BJ (cell line): ENCODE results near the gene UBE2L5. TPM values are rescaled to one million over a fixed set of nuclear protein-coding genes. Genes with fewer than 3 reads are reported as not detected.
"Not testable (repeated sequence)": the region's sequence is repeated elsewhere in the genome, so short reads cannot be mapped to it uniquely, and the experiment has no call there.

ENCODE experiments used
- CTCF ChIA-PET: fragments of 350-600 bp; formaldehyde crosslinking; extraction: SDS; loops from one replicate; lab custom pipeline; 2021; ENCODE audit warnings: antibody characterized with exemption, inconsistent platforms; lab: Yijun Ruan, JAX
- POLR2A ChIA-PET: fragments of 300-600 bp; sonication (Branson Sonifier 250); formaldehyde crosslinking; extraction: SDS; loops from one replicate; lab custom pipeline; 2021; ENCODE audit warnings: antibody characterized with exemption; lab: Charles Lee
- DNase-seq: peaks from one replicate; pipeline ENCODE4 v3.0.0-alpha.2; 2011; ENCODE audit warnings: low read depth
- H3K27me3 ChIP-seq: 2 replicates; pipeline ENCODE4 v1.6.0; 2011; ENCODE audit warnings: low read length; ENCODE audit not compliant: control insufficient read depth, insufficient read depth
- H3K36me3 ChIP-seq: 2 replicates; pipeline ENCODE4 v1.5.1; 2011; ENCODE audit warnings: low read length; ENCODE audit not compliant: control insufficient read depth, insufficient read depth
- H3K4me3 ChIP-seq: 2 replicates; pipeline ENCODE4 v1.5.1; 2011; ENCODE audit warnings: low read depth, mild to moderate bottlenecking, control low read depth, low read length
- polyA plus RNA-seq: library from polyadenylated mRNA; depleted of rRNA; stranded (reverse); fragments of >200 nt; gene quantifications from 2 replicates; pipeline ENCODE4 v1.2.3, GENCODE V29; 2011
- TF ChIP-seq, protein P1 (sequence below): IDR thresholded peaks from 2 replicates; pipeline ENCODE4 v1.5.1; 2011; ENCODE audit warnings: low read depth, mild to moderate bottlenecking, control low read depth, inconsistent platforms, low read length, moderate library complexity; ENCODE audit not compliant: insufficient read depth

UBE2L5 gene
- polyA plus RNA-seq, 1 experiment, result not detected

DNA sequence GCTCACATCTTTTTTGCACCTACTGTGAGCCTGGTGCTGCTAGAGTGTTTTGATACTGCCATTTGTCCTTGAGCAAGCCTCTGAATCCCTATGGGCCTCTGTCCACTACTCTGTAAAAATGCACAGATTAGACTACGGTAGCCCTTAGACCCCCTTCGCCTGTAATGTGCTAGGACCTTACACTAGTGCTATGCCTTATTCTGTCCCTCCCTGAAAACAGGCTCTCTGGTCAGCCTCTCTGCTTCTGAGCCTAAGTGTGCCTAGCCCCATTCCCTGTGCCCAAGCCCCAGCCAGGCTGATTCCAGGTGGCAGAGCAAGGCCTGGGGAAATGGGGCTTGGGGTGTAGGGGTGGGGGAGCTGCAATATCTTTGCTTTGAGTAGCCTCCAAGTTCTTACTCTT lies 32.7 kb downstream of the UBE2L5 start:
- TF ChIP-seq, protein P1, sequence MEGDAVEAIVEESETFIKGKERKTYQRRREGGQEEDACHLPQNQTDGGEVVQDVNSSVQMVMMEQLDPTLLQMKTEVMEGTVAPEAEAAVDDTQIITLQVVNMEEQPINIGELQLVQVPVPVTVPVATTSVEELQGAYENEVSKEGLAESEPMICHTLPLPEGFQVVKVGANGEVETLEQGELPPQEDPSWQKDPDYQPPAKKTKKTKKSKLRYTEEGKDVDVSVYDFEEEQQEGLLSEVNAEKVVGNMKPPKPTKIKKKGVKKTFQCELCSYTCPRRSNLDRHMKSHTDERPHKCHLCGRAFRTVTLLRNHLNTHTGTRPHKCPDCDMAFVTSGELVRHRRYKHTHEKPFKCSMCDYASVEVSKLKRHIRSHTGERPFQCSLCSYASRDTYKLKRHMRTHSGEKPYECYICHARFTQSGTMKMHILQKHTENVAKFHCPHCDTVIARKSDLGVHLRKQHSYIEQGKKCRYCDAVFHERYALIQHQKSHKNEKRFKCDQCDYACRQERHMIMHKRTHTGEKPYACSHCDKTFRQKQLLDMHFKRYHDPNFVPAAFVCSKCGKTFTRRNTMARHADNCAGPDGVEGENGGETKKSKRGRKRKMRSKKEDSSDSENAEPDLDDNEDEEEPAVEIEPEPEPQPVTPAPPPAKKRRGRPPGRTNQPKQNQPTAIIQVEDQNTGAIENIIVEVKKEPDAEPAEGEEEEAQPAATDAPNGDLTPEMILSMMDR, result no peak
- ChIA-PET POLR2A (no interaction called here), CTCF (no interaction called here)
- Histone ChIP-seq H3K36me3 (no peaks in the 10 kb centered on the region), H3K4me3 (no peak overlapping the region), H3K27me3 (no peaks in the 10 kb centered on the region)
- no peak for DNase-seq

DNA sequence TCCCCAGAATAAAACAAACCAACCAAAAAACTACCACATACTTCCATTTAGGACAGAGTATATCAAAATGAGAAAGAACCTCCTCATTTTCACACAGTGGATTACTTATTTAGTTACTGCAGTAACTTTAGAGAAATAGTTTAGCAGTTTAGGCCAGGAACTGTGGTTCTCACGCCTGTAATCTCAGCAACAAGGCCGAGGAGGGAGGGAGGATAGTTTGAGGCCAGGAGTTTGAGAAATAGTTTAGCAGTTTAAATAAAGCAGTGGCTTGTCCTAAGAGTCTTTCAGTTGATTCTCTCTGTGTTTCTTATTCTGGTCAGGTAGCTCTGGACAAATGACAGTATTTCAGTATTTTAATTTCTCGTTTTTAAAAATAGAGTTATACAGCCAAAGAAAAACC lies 34.0 kb downstream of the UBE2L5 start:
- no peak for DNase-seq
- CTCF ChIA-PET, result interaction anchor here (1.0 to 1.2 kb wide), 2 partner anchors 10 to 324 kb away, joined by 3 read pairs; no protein-coding TSS in a partner anchor
- no peak overlapping the region for H3K4me3 ChIP-seq
- H3K27me3 ChIP-seq, result no peaks in the 10 kb centered on the region
- POLR2A ChIA-PET, result no interaction called here
- H3K36me3 ChIP-seq, result no peaks in the 10 kb centered on the region
- TF ChIP-seq, protein P1, result no peak

DNA sequence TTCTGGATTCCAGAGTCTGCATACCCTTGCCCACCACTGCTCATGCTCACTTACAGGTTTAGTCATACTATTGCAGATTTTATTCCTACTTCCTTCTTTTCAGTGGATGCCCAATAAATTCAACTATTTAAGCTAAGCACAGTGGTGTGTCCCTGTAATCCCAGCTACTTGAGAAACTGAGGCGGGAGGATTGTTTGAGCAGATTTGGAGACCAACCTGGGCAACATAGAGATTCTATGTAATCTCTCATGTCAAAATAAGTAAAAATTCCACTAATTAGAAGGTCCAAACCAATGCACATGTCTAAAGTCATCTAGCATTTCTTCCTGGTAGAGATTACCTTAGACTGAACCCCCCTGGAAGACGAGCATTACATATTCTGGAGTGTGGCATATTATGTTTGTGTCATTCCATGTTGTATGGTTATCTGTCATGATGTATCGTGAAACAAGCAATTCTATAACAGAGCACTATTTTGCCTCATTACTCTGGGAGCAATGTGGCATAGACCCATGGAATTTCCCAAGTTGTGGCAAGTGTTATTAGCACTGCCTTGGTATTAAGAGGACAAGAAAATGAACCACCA lies 35.1 kb downstream of the UBE2L5 start:
- Histone ChIP-seq H3K27me3 (no peaks in the 10 kb centered on the region), H3K4me3 (no peak overlapping the region), H3K36me3 (no peaks in the 10 kb centered on the region)
- TF ChIP-seq, protein P1, result no peak
- CTCF ChIA-PET, result interaction anchor here (1.2 kb wide), 1 partner anchor 11 kb away, joined by 3 read pairs; no protein-coding TSS in a partner anchor
- DNase-seq, result no peak
- POLR2A ChIA-PET, result no interaction called here

DNA sequence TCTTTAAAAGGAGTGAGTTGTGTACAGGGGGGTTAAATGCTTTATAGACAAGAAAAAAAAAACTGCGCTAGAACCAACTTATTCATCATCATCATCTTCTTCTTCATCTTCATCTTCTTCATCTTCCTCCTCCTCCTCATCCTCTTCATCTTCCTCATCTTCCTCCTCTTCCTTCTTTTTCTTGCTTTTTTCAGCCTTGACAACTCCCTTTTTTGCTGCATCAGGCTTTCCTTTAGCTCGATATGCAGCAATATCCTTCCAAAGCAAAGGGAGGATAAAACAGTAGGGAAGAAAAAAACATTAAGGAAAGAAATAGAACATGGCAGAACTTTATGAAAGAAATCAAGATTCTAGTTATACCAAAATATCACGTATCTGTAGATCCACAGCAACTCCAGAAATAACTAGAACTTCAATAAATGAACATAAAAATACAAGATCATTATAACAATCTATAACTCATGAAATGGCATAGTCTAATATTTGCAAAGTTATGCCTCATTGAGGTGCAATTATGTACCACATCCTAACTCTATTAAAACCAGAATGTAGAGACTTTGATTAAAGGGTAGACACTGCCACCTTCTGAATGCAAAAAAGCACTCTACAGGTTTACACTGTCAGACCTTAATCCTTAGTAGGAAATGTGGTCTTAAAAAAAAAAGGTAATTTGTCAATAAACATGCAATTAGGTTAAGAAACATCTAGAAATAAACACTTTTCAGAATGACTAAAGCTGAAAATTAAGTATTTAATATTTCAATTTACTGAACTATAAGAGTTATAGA lies 39.2 kb downstream of the UBE2L5 start:
- not testable (repeated sequence) for DNase-seq, H3K4me3 ChIP-seq, H3K27me3 ChIP-seq, H3K36me3 ChIP-seq
- TF ChIP-seq, protein P1, result peak; percentile 57
- CTCF ChIA-PET, result interaction anchor here (0.6 to 2.2 kb wide), 9 partner anchors 53 to 583 kb away, joined by 3 to 24 read pairs (median 4); no protein-coding TSS in a partner anchor
- POLR2A ChIA-PET, result interaction anchor here (1.3 kb wide), 1 partner anchor 336 kb away, joined by 3 read pairs; no protein-coding TSS in a partner anchor

DNA sequence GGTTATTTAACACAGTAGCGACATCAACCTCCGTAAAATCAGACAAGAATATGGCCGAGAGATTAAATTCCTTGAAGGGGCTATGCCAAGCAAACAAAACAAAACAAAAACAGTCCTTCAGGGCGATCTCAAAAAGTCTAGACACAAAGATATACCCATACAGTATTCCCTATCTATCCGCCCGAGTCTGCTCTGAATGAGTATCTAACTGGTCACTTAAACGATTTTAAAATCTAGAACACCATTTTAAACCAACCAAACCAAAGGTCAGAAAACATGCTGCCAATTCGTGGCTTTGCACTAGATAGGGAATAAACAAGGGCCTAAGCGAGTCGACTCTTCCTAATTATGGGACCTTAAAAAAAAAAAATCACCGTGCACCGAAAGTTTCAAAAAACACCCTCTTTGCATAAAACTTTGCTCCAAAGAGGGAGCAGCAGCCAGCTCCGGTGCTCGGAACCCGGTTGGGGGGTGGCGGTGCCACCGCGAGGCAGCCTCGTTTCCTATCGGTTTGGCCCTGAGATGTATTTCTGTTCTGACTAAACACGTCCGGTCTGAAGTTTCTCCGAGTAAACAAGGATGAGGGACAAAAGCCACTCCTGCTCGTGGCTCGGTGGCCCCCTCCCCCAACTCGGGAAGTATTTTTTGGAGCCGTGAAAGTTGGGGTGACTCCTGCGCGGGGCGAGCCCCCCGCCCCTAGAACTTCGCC lies 41.6 kb downstream of the UBE2L5 start:
- no peaks in the 10 kb centered on the region for H3K36me3 ChIP-seq
- H3K27me3 ChIP-seq, result no peaks in the 10 kb centered on the region
- ChIA-PET POLR2A (no interaction called here), CTCF (interaction anchor here (0.6 kb wide), 2 partner anchors 239 to 331 kb away, joined by 3 read pairs; no protein-coding TSS in a partner anchor)
- TF ChIP-seq, protein P1, result no peak; the same call in 1 of the 2 replicates
- H3K4me3 ChIP-seq, result peak overlapping the region; percentile 60
- no peak for DNase-seq
